ENCODE measurements around the gene CD300H.

CD300H gene

DNA sequence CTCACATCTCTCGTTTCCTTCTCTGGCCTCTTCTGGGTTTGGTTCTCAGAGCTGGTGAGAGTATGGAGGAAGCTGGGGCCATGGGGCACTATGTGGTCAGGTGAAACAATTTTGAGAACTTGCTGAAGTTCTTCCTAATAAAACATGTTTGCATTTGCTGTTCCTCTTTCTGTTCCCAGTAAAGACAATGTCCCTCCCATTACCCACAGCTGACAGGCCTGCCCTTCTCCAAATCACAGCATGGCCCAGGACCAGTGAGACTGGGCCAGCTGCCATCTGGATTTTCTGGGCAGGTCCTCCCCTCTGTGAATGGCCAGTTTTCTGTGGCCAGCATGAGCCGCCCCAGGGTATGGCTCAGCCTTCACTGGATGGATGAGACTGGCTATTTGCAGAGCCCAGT, at the start of gene CD300H:
TSS of gene CD300H (minus strand) at position 113 of the 400 bp plus-strand sequence.
- H3K4me3 ChIP-seq (ENCODE audit: low read depth, low read length) = no peak within 1 kb of the TSS
- DNase-seq (ENCODE audit: low read depth) = no peak
- TF ChIP-seq CTCF (IDR thresholded peaks at IDR 0.05; ENCODE audit: low read depth, low read length, missing control alignments) = no peak

DNA sequence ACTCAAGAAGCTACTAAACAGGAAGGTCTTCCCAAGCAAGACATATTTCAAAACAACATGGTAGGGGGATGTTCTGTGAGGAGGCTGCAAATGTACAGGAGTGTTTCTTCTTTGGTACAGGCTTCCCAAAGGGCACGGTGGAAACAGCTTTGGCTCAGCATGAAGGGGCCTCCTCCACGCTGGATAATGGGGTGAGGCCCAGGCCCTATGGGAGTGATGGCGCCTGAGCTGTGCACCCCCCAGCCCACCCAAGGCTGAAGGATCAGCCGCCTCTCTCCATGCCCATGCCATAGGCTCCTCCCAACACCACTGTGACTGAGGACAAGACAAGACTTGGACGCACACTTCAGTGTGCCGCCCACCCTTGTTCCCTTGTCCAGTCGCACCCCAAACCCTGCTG, 49.4 kb upstream of the CD300H start:
- TF ChIP-seq CTCF (IDR thresholded peaks at IDR 0.05; ENCODE audit: low read depth, low read length, missing control alignments) = no peak
- H3K4me3 ChIP-seq (ENCODE audit: low read depth, low read length) = no peak overlapping the region
- DNase-seq (ENCODE audit: low read depth) = no peak

GRCh38 chr17:74612046-74612445, 44.7 kb upstream of the CD300H start:
- no peak for DNase-seq (ENCODE audit: low read depth)
- no peak overlapping the region for H3K4me3 ChIP-seq (ENCODE audit: low read depth, low read length)

DNA sequence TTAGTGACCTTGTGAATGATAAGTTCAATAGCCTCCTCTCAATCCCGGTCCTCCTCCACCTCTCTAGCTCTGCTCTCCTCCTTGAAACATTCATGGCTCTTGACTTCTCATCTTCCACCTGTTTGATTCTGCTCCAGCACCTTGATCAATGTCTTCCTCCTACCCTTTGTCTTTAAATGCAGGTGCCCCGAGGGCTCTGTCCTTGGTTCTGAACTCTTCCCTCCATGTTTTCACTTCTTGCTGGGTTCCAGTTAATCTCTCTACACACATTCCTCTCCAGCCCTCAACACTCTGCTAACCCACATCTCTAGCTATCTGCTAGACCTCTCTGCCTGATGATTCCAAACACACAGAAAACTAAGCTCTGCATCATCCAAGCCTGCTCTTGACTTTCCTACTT, 42.8 kb upstream of the CD300H start:
- no peak for DNase-seq (ENCODE audit: low read depth)
- H3K4me3 ChIP-seq (ENCODE audit: low read depth, low read length) = no peak overlapping the region
- TF ChIP-seq CTCF (IDR thresholded peaks at IDR 0.05; ENCODE audit: low read depth, low read length, missing control alignments) = no peak

More at GRCh38 chr17:74612046-74612445, 44.7 kb upstream of the CD300H start:
- no peak for TF ChIP-seq CTCF (IDR thresholded peaks at IDR 0.05; ENCODE audit: low read depth, low read length, missing control alignments)

- no peak for DNase-seq (ENCODE audit: low read depth)
- TF ChIP-seq CTCF (IDR thresholded peaks at IDR 0.05; ENCODE audit: low read depth, low read length, missing control alignments) = no peak
- H3K4me3 ChIP-seq (ENCODE audit: low read depth, low read length) = no peak overlapping the region
These were observed 41.2 kb upstream of the CD300H start for GRCh38 chr17:74608511-74608910.

DNA sequence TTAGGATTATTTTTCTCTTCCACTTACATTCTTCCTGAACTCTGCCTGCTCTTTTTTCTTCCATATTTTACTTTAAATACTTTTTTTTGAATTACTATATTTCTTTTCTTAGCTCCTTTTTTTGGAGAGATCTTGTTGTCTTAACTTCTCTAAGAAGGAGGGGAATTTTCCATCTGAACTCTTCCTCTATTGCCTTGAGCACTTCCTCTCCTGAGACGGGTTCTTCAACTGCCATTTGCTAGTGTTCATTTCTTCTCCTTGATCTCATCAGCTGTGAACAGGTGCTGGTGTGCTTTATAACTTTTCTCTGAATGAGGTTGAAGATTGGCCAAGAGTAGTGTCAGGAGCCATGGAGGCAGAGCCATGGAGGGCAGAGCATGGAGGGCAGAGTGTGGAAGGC, 39.9 kb upstream of the CD300H start:
- no peak for TF ChIP-seq CTCF (IDR thresholded peaks at IDR 0.05; ENCODE audit: low read depth, low read length, missing control alignments)
- no peak for DNase-seq (ENCODE audit: low read depth)
- no peak overlapping the region for H3K4me3 ChIP-seq (ENCODE audit: low read depth, low read length)

GRCh38 chr17:74606050-74606449, 38.7 kb upstream of the CD300H start:
- no peak for DNase-seq (ENCODE audit: low read depth)
- H3K4me3 ChIP-seq (ENCODE audit: low read depth, low read length) = no peak overlapping the region
- TF ChIP-seq CTCF (IDR thresholded peaks at IDR 0.05; ENCODE audit: low read depth, low read length, missing control alignments) = no peak
